HepG2 (cell line): ENCODE data around the gene PCDH7. TPM values are rescaled to one million over a fixed set of nuclear protein-coding genes. Genes with fewer than 3 reads are reported as not detected.

Source experiments
- DPF2 ChIP-seq: sonication (generic); formaldehyde crosslinking; IDR thresholded peaks from 2 replicates; pipeline ENCODE4 v1.4.0; 2020; ENCODE audit warnings: mild to moderate bottlenecking, low read depth, missing genetic modification reagents, borderline replicate concordance
- FOXK2 ChIP-seq: fragments of 450-650 bp; IDR thresholded peaks from 2 replicates; pipeline ENCODE4 v1.6.1; 2016
- FOXP1 ChIP-seq, 2 experiments: fragments of 450-650 bp in 1 of 2; IDR thresholded peaks; 2 replicates each; pipeline ENCODE4 v1.6.1; 2017 to 2018; ENCODE audit warnings: antibody characterized with exemption in 1 of 2
- IKZF4 ChIP-seq: sonication (generic); formaldehyde crosslinking; IDR thresholded peaks from 2 replicates; pipeline ENCODE4 v1.5.1; 2020; ENCODE audit warnings: borderline replicate concordance, mild to moderate bottlenecking, low read depth, missing genetic modification reagents; ENCODE audit errors: not compliant biosample characterization
- NR2F6 ChIP-seq, 2 experiments: IDR thresholded peaks; 2 replicates each; pipeline ENCODE4 v1.6.1; 2016; ENCODE audit warnings: antibody characterized with exemption in 1 of 2, mild to moderate bottlenecking in 1 of 2
- PRMT3 ChIP-seq: sonication (generic); formaldehyde crosslinking; IDR thresholded peaks from 2 replicates; pipeline ENCODE4 v1.8.1; 2022; ENCODE audit warnings: low read depth, mild to moderate bottlenecking, moderate library complexity, missing genetic modification reagents, borderline replicate concordance
- RARA ChIP-seq: IDR thresholded peaks from 2 replicates; pipeline ENCODE4 v1.6.1; 2016; ENCODE audit warnings: missing genetic modification reagents, missing compliant biosample characterization
- TEAD2 ChIP-seq: sonication (generic); formaldehyde crosslinking; IDR thresholded peaks from 2 replicates; pipeline ENCODE4 v1.9.0; 2021; ENCODE audit warnings: missing genetic modification reagents
- polyA plus RNA-seq, 8 experiments: library from polyadenylated mRNA; depleted of rRNA in 3 of 8; stranded (reverse) in 7 of 8; unstranded in 1 of 8; fragments of >200 nt; fragmentation: Illumina TruSeq in 4 of 8; extraction: Trizol in 4 of 8; gene quantifications; 2 replicates each; pipeline versions ENCODE4 v1.2.1 to v1.2.3, GENCODE V29; 2011 to 2016; ENCODE audit warnings: low read depth in 4 of 8, missing spikeins in 1 of 8, mixed read lengths in 1 of 8; ENCODE audit not compliant: insufficient read depth in 1 of 8
- total RNA-seq, 5 experiments: library from RNA; depleted of rRNA; stranded (reverse); fragments of >200 nt; fragmentation: Illumina TruSeq; extraction: Trizol; gene quantifications; 2 replicates each; pipeline ENCODE4 v1.2.3, GENCODE V29; 2016; ENCODE audit warnings: low read depth in 1 of 5
- TF ChIP-seq, protein P1 (sequence below): sonication (generic); formaldehyde crosslinking; IDR thresholded peaks from 2 replicates; pipeline ENCODE4 v1.4.0; 2020; ENCODE audit warnings: missing genetic modification reagents, borderline replicate concordance
- TF ChIP-seq, protein P2 (sequence below): sonication (generic); formaldehyde crosslinking; IDR thresholded peaks from 2 replicates; pipeline ENCODE4 v1.9.0; 2021; ENCODE audit warnings: mild to moderate bottlenecking, missing genetic modification reagents

Gene PCDH7
- total and polyA plus RNA-seq, 2 of the 13 experiments (the other 11 are each of a cell fraction or from before 2014, with no cell fraction given) = not detected

DNA sequence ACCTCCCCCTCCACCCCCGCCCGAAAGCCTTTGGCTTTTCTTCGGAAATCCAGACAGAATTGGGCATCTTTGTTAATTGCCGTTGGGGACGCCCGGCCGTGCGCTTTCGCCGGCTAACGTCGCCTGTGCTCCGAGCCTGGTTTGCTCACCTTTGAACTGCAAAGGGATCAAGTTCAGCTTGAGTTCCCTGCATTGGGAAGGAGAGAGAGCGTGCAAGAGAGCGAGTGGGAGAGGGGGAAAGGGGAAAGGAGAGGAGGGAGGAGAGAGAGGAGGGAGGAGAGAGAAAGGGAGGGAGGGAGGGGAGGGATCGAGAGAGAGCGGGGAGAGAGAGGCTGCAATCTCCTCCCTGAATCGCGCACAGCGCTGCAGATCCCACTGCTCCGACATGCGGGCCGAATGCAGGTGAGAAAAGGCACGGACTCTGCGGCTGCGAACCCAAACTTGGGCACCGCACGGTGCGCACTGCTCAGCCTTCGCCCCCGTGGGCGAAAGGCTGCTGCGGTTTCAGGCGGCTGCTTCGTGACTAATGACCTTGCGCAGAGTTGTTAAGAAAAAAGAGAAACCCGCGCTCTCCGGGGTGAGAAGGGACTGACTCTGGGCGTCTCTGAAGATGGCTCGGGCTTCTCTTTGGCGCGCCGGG is at the start of gene PCDH7 (continued):
- TF ChIP-seq, protein P1, sequence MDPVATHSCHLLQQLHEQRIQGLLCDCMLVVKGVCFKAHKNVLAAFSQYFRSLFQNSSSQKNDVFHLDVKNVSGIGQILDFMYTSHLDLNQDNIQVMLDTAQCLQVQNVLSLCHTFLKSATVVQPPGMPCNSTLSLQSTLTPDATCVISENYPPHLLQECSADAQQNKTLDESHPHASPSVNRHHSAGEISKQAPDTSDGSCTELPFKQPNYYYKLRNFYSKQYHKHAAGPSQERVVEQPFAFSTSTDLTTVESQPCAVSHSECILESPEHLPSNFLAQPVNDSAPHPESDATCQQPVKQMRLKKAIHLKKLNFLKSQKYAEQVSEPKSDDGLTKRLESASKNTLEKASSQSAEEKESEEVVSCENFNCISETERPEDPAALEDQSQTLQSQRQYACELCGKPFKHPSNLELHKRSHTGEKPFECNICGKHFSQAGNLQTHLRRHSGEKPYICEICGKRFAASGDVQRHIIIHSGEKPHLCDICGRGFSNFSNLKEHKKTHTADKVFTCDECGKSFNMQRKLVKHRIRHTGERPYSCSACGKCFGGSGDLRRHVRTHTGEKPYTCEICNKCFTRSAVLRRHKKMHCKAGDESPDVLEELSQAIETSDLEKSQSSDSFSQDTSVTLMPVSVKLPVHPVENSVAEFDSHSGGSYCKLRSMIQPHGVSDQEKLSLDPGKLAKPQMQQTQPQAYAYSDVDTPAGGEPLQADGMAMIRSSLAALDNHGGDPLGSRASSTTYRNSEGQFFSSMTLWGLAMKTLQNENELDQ (CRISPR knock-in tag) = no peak
- no peak for TF ChIP-seq NR2F6 (IDR thresholded peaks at IDR 0.05)
- TF ChIP-seq NR2F6 (CRISPR knock-in tag; IDR thresholded peaks at IDR 0.05) = no peak
- TF ChIP-seq, protein P2, sequence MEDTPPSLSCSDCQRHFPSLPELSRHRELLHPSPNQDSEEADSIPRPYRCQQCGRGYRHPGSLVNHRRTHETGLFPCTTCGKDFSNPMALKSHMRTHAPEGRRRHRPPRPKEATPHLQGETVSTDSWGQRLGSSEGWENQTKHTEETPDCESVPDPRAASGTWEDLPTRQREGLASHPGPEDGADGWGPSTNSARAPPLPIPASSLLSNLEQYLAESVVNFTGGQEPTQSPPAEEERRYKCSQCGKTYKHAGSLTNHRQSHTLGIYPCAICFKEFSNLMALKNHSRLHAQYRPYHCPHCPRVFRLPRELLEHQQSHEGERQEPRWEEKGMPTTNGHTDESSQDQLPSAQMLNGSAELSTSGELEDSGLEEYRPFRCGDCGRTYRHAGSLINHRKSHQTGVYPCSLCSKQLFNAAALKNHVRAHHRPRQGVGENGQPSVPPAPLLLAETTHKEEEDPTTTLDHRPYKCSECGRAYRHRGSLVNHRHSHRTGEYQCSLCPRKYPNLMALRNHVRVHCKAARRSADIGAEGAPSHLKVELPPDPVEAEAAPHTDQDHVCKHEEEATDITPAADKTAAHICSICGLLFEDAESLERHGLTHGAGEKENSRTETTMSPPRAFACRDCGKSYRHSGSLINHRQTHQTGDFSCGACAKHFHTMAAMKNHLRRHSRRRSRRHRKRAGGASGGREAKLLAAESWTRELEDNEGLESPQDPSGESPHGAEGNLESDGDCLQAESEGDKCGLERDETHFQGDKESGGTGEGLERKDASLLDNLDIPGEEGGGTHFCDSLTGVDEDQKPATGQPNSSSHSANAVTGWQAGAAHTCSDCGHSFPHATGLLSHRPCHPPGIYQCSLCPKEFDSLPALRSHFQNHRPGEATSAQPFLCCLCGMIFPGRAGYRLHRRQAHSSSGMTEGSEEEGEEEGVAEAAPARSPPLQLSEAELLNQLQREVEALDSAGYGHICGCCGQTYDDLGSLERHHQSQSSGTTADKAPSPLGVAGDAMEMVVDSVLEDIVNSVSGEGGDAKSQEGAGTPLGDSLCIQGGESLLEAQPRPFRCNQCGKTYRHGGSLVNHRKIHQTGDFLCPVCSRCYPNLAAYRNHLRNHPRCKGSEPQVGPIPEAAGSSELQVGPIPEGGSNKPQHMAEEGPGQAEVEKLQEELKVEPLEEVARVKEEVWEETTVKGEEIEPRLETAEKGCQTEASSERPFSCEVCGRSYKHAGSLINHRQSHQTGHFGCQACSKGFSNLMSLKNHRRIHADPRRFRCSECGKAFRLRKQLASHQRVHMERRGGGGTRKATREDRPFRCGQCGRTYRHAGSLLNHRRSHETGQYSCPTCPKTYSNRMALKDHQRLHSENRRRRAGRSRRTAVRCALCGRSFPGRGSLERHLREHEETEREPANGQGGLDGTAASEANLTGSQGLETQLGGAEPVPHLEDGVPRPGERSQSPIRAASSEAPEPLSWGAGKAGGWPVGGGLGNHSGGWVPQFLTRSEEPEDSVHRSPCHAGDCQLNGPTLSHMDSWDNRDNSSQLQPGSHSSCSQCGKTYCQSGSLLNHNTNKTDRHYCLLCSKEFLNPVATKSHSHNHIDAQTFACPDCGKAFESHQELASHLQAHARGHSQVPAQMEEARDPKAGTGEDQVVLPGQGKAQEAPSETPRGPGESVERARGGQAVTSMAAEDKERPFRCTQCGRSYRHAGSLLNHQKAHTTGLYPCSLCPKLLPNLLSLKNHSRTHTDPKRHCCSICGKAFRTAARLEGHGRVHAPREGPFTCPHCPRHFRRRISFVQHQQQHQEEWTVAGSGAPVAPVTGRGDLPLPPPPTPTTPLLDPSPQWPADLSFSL = no peak
- TF ChIP-seq TEAD2 (CRISPR knock-in tag) = no peak
- no peak for TF ChIP-seq DPF2 (CRISPR knock-in tag)
- TF ChIP-seq FOXK2 = no peak
- TF ChIP-seq FOXP1 (IDR thresholded peaks at IDR 0.05) = no peak
- no peak for TF ChIP-seq FOXP1 (CRISPR knock-in tag; IDR thresholded peaks at IDR 0.05)
- TF ChIP-seq PRMT3 (CRISPR knock-in tag) = no peak
- TF ChIP-seq RARA = no peak
- no peak for TF ChIP-seq IKZF4 (CRISPR knock-in tag)
